ENCODE measurements around the gene POU2F1.

Gene POU2F1

GRCh38 chr1:167427848-167428247 lies 207.2 kb downstream of the POU2F1 start:
- no peak for DNase-seq

- no peak for DNase-seq
Observed at GRCh38 chr1:167428395-167428794, 207.7 kb downstream of the POU2F1 start.

- no peak for DNase-seq
Observed at GRCh38 chr1:167429612-167430011, 208.9 kb downstream of the POU2F1 start.

- no peak for DNase-seq
Observed at GRCh38 chr1:167430134-167430848, 209.6 kb downstream of the POU2F1 start.

GRCh38 chr1:167430849-167431242 lies 210.2 kb downstream of the POU2F1 start:
- DNase-seq: no peak

- DNase-seq: no peak
Observed at GRCh38 chr1:167431261-167431908, 210.7 kb downstream of the POU2F1 start.

- DNase-seq: no peak
Observed at GRCh38 chr1:167431909-167432650, 211.4 kb downstream of the POU2F1 start.

- DNase-seq: no peak
Observed at GRCh38 chr1:167432780-167433179, 212.1 kb downstream of the POU2F1 start.

- DNase-seq: no peak
Observed at GRCh38 chr1:167433884-167434283, 213.2 kb downstream of the POU2F1 start.

- no peak for DNase-seq
Observed at GRCh38 chr1:167434306-167434705, 213.6 kb downstream of the POU2F1 start.

- DNase-seq: no peak
Observed at GRCh38 chr1:167435484-167435883, 214.8 kb downstream of the POU2F1 start.

GRCh38 chr1:167438171-167439138 lies 217.8 kb downstream of the POU2F1 start:
- DNase-seq: no peak

- no peak for DNase-seq
Observed at GRCh38 chr1:167439301-167439988, 218.8 kb downstream of the POU2F1 start.

GRCh38 chr1:167440345-167440744 lies 219.7 kb downstream of the POU2F1 start:
- no peak for DNase-seq

GRCh38 chr1:167440776-167441175 lies 220.1 kb downstream of the POU2F1 start:
- DNase-seq: no peak

- no peak for DNase-seq
Observed at GRCh38 chr1:167441222-167441621, 220.5 kb downstream of the POU2F1 start.

- DNase-seq: peak; percentile 63
Observed at GRCh38 chr1:167442142-167442848, 221.6 kb downstream of the POU2F1 start.

GRCh38 chr1:167442854-167443565 lies 222.3 kb downstream of the POU2F1 start:
- DNase-seq: no peak

- no peak for DNase-seq
Observed at GRCh38 chr1:167443757-167444156, 223.1 kb downstream of the POU2F1 start.

GRCh38 chr1:167446966-167447365 lies 226.3 kb downstream of the POU2F1 start:
- DNase-seq: no peak

Measured in NCI-H226 (cell line).